Muscle layer of duodenum (tissue), 2 donors: ENCODE data around the gene CDK13.

ENCODE experiments used
- H3K27ac ChIP-seq: one replicate; pipeline ENCODE4 v1.7.0; 2013; ENCODE audit warnings: mild to moderate bottlenecking, low read length
- H3K27me3 ChIP-seq: one replicate; pipeline ENCODE4 v1.7.0; 2013; ENCODE audit warnings: low read depth, mild to moderate bottlenecking, control low read depth, low read length
- H3K36me3 ChIP-seq, 2 donors: one replicate each; pipeline ENCODE4 v1.7.0; 2013; ENCODE audit warnings: low read length in 2 of 2, control low read depth in 1 of 2, mild to moderate bottlenecking in 1 of 2; ENCODE audit not compliant: insufficient read depth in 2 of 2, control insufficient read depth in 1 of 2
- H3K4me1 ChIP-seq, 2 donors: one replicate each; pipeline ENCODE4 v1.7.0; 2013; ENCODE audit warnings: low read length in 2 of 2, mild to moderate bottlenecking in 2 of 2, control low read depth in 1 of 2, moderate library complexity in 1 of 2; ENCODE audit not compliant: insufficient read depth in 2 of 2, control insufficient read depth in 1 of 2
- H3K4me3 ChIP-seq, 2 donors: one replicate each; pipeline ENCODE4 v1.7.0; 2013; ENCODE audit warnings: low read length in 2 of 2, low read depth in 1 of 2, mild to moderate bottlenecking in 1 of 2
- H3K9me3 ChIP-seq, 2 donors: one replicate each; pipeline ENCODE4 v1.7.0; 2013; ENCODE audit warnings: low read length in 2 of 2, control low read depth in 1 of 2, mild to moderate bottlenecking in 1 of 2; ENCODE audit not compliant: control insufficient read depth in 1 of 2
- donor health status: healthy.

Gene CDK13

DNA sequence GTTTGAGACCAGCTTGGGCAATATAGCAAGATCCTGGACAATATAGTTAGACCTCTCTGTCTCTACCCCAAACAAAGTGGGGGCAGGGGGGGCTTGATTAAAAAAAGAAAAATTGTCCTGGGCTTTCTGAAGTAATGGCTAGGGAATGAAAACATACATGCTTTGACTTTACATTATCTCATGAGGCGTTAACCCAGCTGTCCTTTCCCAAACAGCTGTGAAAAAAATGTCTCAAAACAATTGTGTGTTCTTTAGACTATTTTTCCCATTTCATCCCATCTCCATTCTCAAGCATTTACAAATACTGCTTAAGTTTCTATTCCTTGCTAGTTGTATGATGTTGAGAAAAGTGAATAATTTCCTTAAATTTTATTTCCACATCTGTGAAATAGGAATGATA, 27.0 kb upstream of the CDK13 start:
- H3K4me3 ChIP-seq = no peak overlapping the region
- no peak overlapping the region for H3K27ac ChIP-seq
- H3K36me3 ChIP-seq = no peaks in the 10 kb centered on the region
- H3K27me3 ChIP-seq = no peaks in the 10 kb centered on the region
- no peaks in the 10 kb centered on the region for H3K9me3 ChIP-seq
- H3K4me1 ChIP-seq = no peaks in the 10 kb centered on the region

DNA sequence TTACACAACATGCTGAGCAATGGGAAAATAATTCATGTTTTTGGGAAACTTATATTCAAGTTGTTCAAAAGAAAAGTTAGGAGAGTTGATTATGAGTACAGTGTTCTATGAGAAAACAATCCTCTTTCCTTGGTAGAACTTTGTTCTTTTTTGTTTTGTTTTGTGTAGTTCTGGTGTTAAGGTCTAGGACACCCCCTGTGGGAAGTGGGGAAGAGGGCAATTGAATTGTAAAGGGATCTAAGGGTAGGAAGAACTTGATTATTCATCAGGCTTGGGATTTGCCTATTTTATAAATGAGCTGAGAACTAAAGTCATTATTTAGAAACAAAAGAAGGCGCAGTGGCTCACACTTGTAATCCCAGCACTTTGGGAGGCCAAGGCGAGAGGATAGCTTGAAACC, 25.9 kb upstream of the CDK13 start:
- H3K27ac ChIP-seq = no peak overlapping the region
- H3K36me3 ChIP-seq = no peaks in the 10 kb centered on the region
- H3K4me1 ChIP-seq = no peaks in the 10 kb centered on the region
- H3K4me3 ChIP-seq = no peak overlapping the region
- no peaks in the 10 kb centered on the region for H3K9me3 ChIP-seq
- H3K27me3 ChIP-seq = no peaks in the 10 kb centered on the region

GRCh38 chr7:39926111-39926510, 23.9 kb upstream of the CDK13 start:
- Histone ChIP-seq H3K9me3 (no peaks in the 10 kb centered on the region), H3K4me3 (no peak overlapping the region), H3K4me1 (no peaks in the 10 kb centered on the region), H3K36me3 (no peaks in the 10 kb centered on the region), H3K27me3 (no peaks in the 10 kb centered on the region), H3K27ac (no peak overlapping the region)

GRCh38 chr7:39927018-39927417, 23.0 kb upstream of the CDK13 start:
- Histone ChIP-seq H3K27me3 (no peaks in the 10 kb centered on the region), H3K9me3 (no peaks in the 10 kb centered on the region), H3K36me3 (no peaks in the 10 kb centered on the region), H3K27ac (no peak overlapping the region), H3K4me1 (no peaks in the 10 kb centered on the region), H3K4me3 (no peak overlapping the region)

DNA sequence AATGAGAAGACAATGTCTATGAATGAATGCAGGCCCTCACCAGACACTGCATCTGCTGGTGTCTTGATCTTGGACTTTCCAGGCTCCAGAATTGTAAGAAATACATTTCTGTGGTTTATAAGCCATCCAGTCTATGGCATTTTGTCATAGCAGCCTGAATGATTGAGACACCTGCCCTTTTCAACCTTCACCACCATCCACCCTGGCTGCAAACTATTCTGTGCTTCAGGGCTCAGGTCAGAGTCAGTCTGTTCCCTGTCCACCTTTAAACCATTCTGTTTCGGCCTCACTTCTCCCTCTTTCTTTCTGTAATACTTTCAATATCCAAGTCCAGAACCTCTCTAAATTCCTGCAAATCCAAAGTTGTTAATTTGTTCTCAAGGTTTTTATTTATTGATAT, 15.9 kb upstream of the CDK13 start:
- Histone ChIP-seq H3K4me3 (no peak overlapping the region), H3K9me3 (no peaks in the 10 kb centered on the region), H3K27ac (no peak overlapping the region), H3K36me3 (no peaks in the 10 kb centered on the region), H3K4me1 (no peaks in the 10 kb centered on the region), H3K27me3 (no peaks in the 10 kb centered on the region)

DNA sequence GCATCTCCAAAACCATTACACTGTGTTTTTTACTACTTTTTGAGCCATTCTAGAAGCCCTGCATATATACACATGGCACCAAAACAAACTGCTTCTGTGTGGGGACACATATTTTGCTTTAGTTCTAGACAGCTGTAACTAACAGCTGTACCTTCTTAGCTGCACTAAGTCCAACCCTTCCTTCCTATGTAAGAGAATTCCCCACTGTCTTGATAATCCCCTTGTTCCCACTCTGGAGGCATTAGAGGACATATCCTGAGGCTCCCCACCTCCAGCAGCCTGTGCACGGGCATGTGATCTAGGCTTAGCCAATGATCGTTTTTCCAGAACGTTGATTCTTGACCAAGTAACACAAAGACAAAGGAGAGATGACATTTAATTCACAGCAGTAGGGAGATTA, 13.3 kb upstream of the CDK13 start:
- Histone ChIP-seq H3K9me3 (no peaks in the 10 kb centered on the region), H3K36me3 (no peaks in the 10 kb centered on the region), H3K4me1 (no peaks in the 10 kb centered on the region), H3K27ac (no peak overlapping the region), H3K27me3 (no peaks in the 10 kb centered on the region), H3K4me3 (no peak overlapping the region)

- Histone ChIP-seq H3K27ac (no peak overlapping the region), H3K9me3 (no peaks in the 10 kb centered on the region), H3K4me3 (no peak overlapping the region), H3K36me3 (no peaks in the 10 kb centered on the region), H3K27me3 (no peaks in the 10 kb centered on the region), H3K4me1 (no peaks in the 10 kb centered on the region)
Observed at GRCh38 chr7:39937366-39938153, 12.5 kb upstream of the CDK13 start.

DNA sequence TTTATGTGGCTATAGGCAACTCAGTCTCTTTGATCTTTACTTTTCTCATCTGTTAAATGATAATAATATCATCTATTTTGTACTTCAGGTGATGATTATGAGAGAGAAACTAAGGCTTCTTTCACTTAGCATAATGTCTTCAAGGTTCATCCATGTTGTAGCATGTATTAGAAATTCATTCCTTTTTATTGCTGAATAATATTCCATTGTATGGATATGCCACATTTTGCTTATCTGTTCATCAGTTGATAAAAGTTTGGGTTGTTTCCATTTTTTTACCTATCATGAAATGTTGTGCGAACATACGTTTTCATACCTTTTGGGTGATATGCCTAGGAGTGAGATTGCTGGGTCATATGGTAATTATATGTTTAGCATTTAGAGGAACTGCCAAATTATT, 7.2 kb upstream of the CDK13 start:
- H3K27ac ChIP-seq = no peak overlapping the region
- no peaks in the 10 kb centered on the region for H3K27me3 ChIP-seq
- no peaks in the 10 kb centered on the region for H3K9me3 ChIP-seq
- no peak overlapping the region for H3K4me3 ChIP-seq
- H3K4me1 ChIP-seq = no peaks in the 10 kb centered on the region
- H3K36me3 ChIP-seq = no peaks in the 10 kb centered on the region

GRCh38 chr7:39946693-39947092, 3.4 kb upstream of the CDK13 start:
- no peak overlapping the region for H3K27ac ChIP-seq
- no peaks in the 10 kb centered on the region for H3K27me3 ChIP-seq
- no peaks in the 10 kb centered on the region for H3K9me3 ChIP-seq
- H3K4me1 ChIP-seq = peaks cover 3% of the 10 kb centered on the region in 2 donors
- H3K4me3 ChIP-seq = no peak overlapping the region
- peaks cover 0 to 8% of the 10 kb centered on the region in 2 donors for H3K36me3 ChIP-seq

DNA sequence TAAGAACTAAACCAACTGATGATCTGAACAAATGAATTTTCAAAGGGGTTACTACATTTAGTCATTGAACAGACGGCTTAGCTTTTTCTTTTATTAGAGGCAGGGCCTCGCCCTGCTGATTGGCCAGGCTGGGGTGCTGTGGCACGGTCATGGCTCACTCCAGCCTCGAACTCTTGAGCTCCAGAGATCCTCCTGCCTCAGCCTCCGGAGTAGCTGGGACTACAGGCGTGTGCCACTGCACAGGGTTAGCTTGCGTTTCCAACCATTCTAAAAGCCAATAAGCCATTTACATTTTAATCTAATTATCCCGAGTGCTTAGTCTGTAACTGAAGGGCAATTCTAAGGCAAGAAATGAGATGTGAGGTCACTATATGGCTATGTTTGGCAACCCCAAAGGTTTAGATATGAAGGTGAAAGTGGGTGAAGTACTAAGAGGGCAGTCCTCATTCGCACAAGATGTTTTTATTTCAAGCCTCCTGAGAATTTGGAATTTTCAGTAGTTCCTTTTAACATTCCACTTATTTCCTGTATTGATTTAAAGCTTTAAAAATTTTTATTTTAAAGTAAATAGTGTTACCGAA, 1.6 kb upstream of the CDK13 start:
- Histone ChIP-seq H3K9me3 (no peaks in the 10 kb centered on the region), H3K4me1 (peaks cover 3% of the 10 kb centered on the region in 2 donors), H3K36me3 (peaks cover 0 to 8% of the 10 kb centered on the region in 2 donors), H3K4me3 (peak overlapping the region; percentile 90 to 92), H3K27ac (peak overlapping the region; percentile 98), H3K27me3 (no peaks in the 10 kb centered on the region)

- peaks cover 3 to 11% of the 10 kb centered on the region in 2 donors for H3K4me1 ChIP-seq
- peak overlapping the region; percentile 90 to 92 for H3K4me3 ChIP-seq
- H3K27me3 ChIP-seq = no peaks in the 10 kb centered on the region
- peak overlapping the region; percentile 98 for H3K27ac ChIP-seq
- H3K36me3 ChIP-seq = peaks cover 0 to 8% of the 10 kb centered on the region in 2 donors
- no peaks in the 10 kb centered on the region for H3K9me3 ChIP-seq
Observed at GRCh38 chr7:39948956-39949928, 814 bp upstream of the CDK13 start.
